Measurements from ENCODE around the gene GKN1.

GRCh38 chr2:69011611-69012157, 37.2 kb downstream of the GKN1 start:
- TF ChIP-seq, protein P1, sequence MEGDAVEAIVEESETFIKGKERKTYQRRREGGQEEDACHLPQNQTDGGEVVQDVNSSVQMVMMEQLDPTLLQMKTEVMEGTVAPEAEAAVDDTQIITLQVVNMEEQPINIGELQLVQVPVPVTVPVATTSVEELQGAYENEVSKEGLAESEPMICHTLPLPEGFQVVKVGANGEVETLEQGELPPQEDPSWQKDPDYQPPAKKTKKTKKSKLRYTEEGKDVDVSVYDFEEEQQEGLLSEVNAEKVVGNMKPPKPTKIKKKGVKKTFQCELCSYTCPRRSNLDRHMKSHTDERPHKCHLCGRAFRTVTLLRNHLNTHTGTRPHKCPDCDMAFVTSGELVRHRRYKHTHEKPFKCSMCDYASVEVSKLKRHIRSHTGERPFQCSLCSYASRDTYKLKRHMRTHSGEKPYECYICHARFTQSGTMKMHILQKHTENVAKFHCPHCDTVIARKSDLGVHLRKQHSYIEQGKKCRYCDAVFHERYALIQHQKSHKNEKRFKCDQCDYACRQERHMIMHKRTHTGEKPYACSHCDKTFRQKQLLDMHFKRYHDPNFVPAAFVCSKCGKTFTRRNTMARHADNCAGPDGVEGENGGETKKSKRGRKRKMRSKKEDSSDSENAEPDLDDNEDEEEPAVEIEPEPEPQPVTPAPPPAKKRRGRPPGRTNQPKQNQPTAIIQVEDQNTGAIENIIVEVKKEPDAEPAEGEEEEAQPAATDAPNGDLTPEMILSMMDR (IDR thresholded peaks at IDR 0.05): no peak
- TF ChIP-seq POLR2A (IDR thresholded peaks at IDR 0.05) (no peak), EP300 (IDR thresholded peaks at IDR 0.05) (no peak), POLR2AphosphoS5 (IDR thresholded peaks at IDR 0.05) (no peak)
